Thoracic aorta (tissue), 2 donors: Measurements from ENCODE around the gene AVEN. TPM values are rescaled to one million over a fixed set of nuclear protein-coding genes. Genes with fewer than 3 reads are reported as not detected.
A peak's percentile ranks its signal among the peaks of the same experiment; 100 is the strongest.

Experiments used
- ATAC-seq: fragments of 150-250 bp; one replicate; pipeline ENCODE4 v1.8.0; 2017; ENCODE audit warnings: low read depth; ENCODE audit not compliant: insufficient number of reproducible peaks, low FRiP score
- DNase-seq: peaks from one replicate; pipeline ENCODE4 v3.0.0-alpha.2; 2020; ENCODE audit warnings: low spot score
- H3K27ac ChIP-seq, 2 donors: fragments of 200-600 bp; sonication (generic); 1 replicate in 1 of 2; 2 replicates in 1 of 2; pipeline ENCODE4 v1.5.1; 2016; ENCODE audit warnings: mild to moderate bottlenecking in 2 of 2, moderate library complexity in 2 of 2
- H3K27me3 ChIP-seq: fragments of 200-600 bp; sonication (generic); replicated peaks from 2 replicates; pipeline ENCODE4 v1.6.0; 2016; ENCODE audit warnings: mild to moderate bottlenecking; ENCODE audit not compliant: insufficient read depth
- H3K36me3 ChIP-seq: fragments of 200-600 bp; sonication (generic); one replicate; pipeline ENCODE4 v1.5.1; 2016
- H3K4me1 ChIP-seq, 2 donors: fragments of 200-600 bp; sonication (generic); 1 replicate in 1 of 2; 2 replicates in 1 of 2; pipeline versions ENCODE4 v1.5.1 to v1.6.0; 2016; ENCODE audit warnings: low read depth in 2 of 2, mild to moderate bottlenecking in 1 of 2; ENCODE audit not compliant: control insufficient read depth in 1 of 2
- H3K4me3 ChIP-seq: fragments of 200-600 bp; sonication (generic); 2 replicates; pipeline ENCODE4 v1.5.1; 2016; ENCODE audit warnings: mild to moderate bottlenecking
- H3K9me3 ChIP-seq: fragments of 200-600 bp; sonication (generic); 2 replicates; pipeline ENCODE4 v1.5.1; 2016
- total RNA-seq, 2 donors: library from RNA; depleted of rRNA; stranded (reverse); fragments of >200 nt; gene quantifications; one replicate each; pipeline versions ENCODE4 v1.1.0 to v1.2.3, GENCODE V29; 2016
- TF ChIP-seq, protein P1 (sequence below): fragments of 200-600 bp; sonication (generic); IDR thresholded peaks from one replicate; pipeline ENCODE4 v1.5.1; 2019; ENCODE audit warnings: antibody characterized with exemption

The AVEN gene
- total RNA-seq, 2 donors from 2014 or later: 26.5 to 29.0 TPM

DNA sequence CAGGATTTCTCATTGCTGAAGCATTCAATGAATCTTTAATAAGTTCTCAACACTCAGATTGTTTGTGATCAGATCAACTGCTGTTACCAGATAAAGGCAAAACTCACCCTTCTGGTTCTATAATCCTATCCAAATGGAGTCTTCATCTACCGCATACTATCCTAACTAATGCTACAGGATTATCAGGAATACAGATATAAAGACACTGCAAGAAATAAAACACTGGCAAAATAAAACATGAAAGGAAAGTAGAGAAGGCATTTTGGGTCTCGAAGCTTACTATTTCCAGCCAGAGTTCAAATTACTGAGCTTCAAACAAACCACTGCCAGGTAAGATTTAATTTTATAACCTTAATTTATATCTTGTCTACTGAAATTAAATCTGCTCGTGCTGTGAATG, 70.2 kb downstream of the AVEN start:
- ATAC-seq: no peak

DNA sequence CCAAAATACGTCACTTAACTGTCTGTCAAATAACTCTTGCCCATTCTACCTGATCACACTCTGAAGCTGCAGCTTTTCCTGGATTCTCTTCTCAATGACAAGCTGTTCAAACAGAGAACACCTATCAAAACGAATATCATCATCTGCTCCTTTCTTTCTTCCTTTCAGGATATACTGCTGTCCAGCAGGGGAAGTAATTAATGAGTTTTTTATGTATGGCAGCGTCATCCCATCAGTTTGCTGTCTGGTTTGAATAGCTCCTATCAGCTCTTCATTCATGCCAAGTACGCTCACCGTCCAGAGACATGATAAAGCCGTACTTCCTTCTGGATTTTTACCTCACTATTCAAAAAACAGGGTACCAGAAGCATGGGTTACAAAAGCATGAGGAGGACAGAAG, 70.8 kb downstream of the AVEN start, which contains the start of gene CHRM5:
TSS of gene CHRM5 (plus strand) at position 274 of the 400 bp plus-strand sequence. CDS start 94,221 bp downstream, outside the sequence.
- no peaks in the 10 kb centered on the region for H3K27me3 ChIP-seq
- ATAC-seq (no peak), DNase-seq (no peak)
- H3K9me3 ChIP-seq: no peaks in the 10 kb centered on the region
- TF ChIP-seq, protein P1, sequence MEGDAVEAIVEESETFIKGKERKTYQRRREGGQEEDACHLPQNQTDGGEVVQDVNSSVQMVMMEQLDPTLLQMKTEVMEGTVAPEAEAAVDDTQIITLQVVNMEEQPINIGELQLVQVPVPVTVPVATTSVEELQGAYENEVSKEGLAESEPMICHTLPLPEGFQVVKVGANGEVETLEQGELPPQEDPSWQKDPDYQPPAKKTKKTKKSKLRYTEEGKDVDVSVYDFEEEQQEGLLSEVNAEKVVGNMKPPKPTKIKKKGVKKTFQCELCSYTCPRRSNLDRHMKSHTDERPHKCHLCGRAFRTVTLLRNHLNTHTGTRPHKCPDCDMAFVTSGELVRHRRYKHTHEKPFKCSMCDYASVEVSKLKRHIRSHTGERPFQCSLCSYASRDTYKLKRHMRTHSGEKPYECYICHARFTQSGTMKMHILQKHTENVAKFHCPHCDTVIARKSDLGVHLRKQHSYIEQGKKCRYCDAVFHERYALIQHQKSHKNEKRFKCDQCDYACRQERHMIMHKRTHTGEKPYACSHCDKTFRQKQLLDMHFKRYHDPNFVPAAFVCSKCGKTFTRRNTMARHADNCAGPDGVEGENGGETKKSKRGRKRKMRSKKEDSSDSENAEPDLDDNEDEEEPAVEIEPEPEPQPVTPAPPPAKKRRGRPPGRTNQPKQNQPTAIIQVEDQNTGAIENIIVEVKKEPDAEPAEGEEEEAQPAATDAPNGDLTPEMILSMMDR: no peak
- no peak within 1 kb of the TSS for H3K4me3 ChIP-seq
- peaks cover 8 to 14% of the 10 kb centered on the region in 2 donors for H3K4me1 ChIP-seq
- H3K27ac ChIP-seq: no peak within 1 kb of the TSS
- no peaks in the 10 kb centered on the region for H3K36me3 ChIP-seq

More for the DNA sequence above, 70.2 kb downstream of the AVEN start:
- no peak overlapping the region for H3K27ac ChIP-seq
- peaks cover 8 to 14% of the 10 kb centered on the region in 2 donors for H3K4me1 ChIP-seq
- H3K4me3 ChIP-seq: no peak overlapping the region
- TF ChIP-seq, protein P1: no peak
- no peaks in the 10 kb centered on the region for H3K36me3 ChIP-seq
- no peaks in the 10 kb centered on the region for H3K27me3 ChIP-seq
- no peaks in the 10 kb centered on the region for H3K9me3 ChIP-seq
- no peak for DNase-seq

DNA sequence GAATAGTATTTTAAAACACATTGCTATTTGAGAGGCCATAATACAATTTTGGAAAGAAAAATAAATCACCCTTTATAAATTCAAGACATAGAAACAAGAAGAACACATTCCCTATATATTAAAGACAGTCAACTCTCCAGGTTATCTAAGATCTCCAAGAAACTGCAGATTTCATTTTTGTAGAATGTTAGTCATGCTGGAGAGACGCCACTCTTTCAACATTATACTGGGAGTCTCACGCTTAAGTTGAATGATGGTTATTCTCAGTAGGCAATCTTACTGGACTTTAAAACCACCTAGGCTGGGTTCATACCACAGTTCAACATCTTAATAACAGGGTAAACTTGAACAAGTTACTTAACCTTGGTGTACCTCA, 74.4 kb downstream of the AVEN start:
- Histone ChIP-seq H3K4me3 (peak overlapping the region; percentile 2), H3K36me3 (no peaks in the 10 kb centered on the region), H3K9me3 (no peaks in the 10 kb centered on the region), H3K4me1 (peaks cover 8 to 14% of the 10 kb centered on the region in 2 donors), H3K27ac (no peak overlapping the region), H3K27me3 (no peaks in the 10 kb centered on the region)
- DNase-seq (no peak), ATAC-seq (no peak)
- TF ChIP-seq, protein P1: no peak

DNA sequence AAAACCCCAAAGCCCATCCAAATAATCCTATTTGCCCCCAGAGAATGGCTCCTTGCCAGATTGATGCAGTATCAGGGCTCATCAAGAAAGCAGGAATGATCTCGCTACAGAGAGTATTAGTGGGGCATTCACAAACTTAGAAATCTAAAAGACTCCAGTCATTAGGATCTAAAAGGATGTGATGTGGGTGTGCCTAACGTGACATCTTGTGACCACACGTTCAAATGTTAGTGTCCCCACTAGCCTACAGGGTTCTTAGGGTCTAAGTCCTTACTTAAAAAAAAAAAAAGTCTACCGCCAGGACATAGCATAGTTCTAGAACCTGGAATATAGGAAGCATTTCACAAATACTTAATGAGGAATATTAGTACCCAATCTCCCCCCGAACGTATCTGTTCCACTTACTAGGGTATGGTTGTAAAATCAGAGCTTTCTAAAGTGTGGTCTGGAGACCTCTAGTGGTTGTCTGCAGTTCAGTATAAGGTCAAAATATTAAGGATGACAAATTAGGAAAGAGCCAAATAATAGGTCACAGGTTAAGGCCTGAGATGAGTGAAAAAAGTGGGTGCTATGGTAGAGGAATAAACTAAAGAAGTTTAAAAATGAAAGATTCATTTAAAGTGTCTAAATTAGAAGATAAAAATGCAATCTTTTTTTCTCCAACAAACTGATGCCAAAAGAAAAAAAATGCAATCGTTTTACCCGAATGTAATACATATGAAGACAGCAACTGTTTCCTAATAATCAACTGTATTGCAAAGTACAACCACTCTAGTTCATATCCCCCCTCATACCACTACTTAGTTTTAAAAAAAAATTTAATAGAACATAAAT, 75.0 kb downstream of the AVEN start:
- no peaks in the 10 kb centered on the region for H3K9me3 ChIP-seq
- TF ChIP-seq, protein P1: peak; percentile 36
- no peak for ATAC-seq
- no peak overlapping the region for H3K27ac ChIP-seq
- no peak for DNase-seq
- no peaks in the 10 kb centered on the region for H3K27me3 ChIP-seq
- no peaks in the 10 kb centered on the region for H3K36me3 ChIP-seq
- H3K4me1 ChIP-seq: peaks cover 8 to 14% of the 10 kb centered on the region in 2 donors
- no peak overlapping the region for H3K4me3 ChIP-seq

DNA sequence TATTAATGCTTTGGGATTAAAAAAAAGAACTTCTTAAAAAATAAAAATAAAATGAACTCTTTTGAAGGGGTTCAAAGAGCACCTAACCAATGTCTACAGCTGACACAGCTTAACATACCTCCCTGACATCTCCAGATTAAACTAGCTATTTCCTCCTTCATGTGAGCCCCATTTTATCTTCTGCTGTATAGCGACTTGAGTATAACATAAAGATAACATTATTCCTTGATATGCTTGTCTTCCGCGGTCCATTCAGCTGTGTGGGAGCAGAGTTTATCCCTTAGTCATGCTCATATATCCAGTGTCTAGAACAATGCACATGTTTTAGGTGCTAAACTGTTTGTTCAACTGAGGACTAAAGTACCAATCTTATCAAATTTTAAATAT, 78.5 kb downstream of the AVEN start:
- Histone ChIP-seq H3K36me3 (no peaks in the 10 kb centered on the region), H3K9me3 (no peaks in the 10 kb centered on the region), H3K27me3 (no peaks in the 10 kb centered on the region), H3K4me1 (peaks cover 8 to 14% of the 10 kb centered on the region in 2 donors), H3K4me3 (no peak overlapping the region), H3K27ac (no peak overlapping the region)
- DNase-seq: no peak
- ATAC-seq: no peak
- TF ChIP-seq, protein P1: no peak
